Subcutaneous adipose tissue (tissue), 4 donors: Measurements from ENCODE around the gene ALPK3. TPM values are rescaled to one million over a fixed set of nuclear protein-coding genes. Genes with fewer than 3 reads are reported as not detected.

Source experiments
- CTCF ChIP-seq: fragments of 450-650 bp; IDR thresholded peaks from one replicate; pipeline ENCODE4 v1.5.1; 2016; ENCODE audit warnings: low read depth, mild to moderate bottlenecking, control low read depth, antibody characterized with exemption, moderate library complexity
- total RNA-seq, 4 donors: library from RNA; depleted of rRNA; stranded (reverse); fragments of >200 nt; gene quantifications; one replicate each; pipeline ENCODE4 v1.1.0, GENCODE V29; 2016

Gene ALPK3
- total RNA-seq, 4 donors from 2014 or later = 3.3 to 70.3 (median 8.1) TPM

- TF ChIP-seq CTCF = no peak
Observed at GRCh38 chr15:84889991-84890669, 73.0 kb downstream of the ALPK3 start.

GRCh38 chr15:84890670-84891162 is 73.6 kb downstream of the ALPK3 start:
- TF ChIP-seq CTCF = no peak

GRCh38 chr15:84891339-84891738 is 74.2 kb downstream of the ALPK3 start:
- TF ChIP-seq CTCF = no peak

- no peak for TF ChIP-seq CTCF
Observed at GRCh38 chr15:84892786-84893307, 75.7 kb downstream of the ALPK3 start.

- TF ChIP-seq CTCF = no peak
Observed at GRCh38 chr15:84893607-84894006, 76.5 kb downstream of the ALPK3 start.

GRCh38 chr15:84894736-84895425 is 77.7 kb downstream of the ALPK3 start:
- no peak for TF ChIP-seq CTCF

- TF ChIP-seq CTCF = no peak
Observed at GRCh38 chr15:84898761-84899160, 81.6 kb downstream of the ALPK3 start.
